ENCODE data around the gene OIP5.

OIP5 gene

DNA sequence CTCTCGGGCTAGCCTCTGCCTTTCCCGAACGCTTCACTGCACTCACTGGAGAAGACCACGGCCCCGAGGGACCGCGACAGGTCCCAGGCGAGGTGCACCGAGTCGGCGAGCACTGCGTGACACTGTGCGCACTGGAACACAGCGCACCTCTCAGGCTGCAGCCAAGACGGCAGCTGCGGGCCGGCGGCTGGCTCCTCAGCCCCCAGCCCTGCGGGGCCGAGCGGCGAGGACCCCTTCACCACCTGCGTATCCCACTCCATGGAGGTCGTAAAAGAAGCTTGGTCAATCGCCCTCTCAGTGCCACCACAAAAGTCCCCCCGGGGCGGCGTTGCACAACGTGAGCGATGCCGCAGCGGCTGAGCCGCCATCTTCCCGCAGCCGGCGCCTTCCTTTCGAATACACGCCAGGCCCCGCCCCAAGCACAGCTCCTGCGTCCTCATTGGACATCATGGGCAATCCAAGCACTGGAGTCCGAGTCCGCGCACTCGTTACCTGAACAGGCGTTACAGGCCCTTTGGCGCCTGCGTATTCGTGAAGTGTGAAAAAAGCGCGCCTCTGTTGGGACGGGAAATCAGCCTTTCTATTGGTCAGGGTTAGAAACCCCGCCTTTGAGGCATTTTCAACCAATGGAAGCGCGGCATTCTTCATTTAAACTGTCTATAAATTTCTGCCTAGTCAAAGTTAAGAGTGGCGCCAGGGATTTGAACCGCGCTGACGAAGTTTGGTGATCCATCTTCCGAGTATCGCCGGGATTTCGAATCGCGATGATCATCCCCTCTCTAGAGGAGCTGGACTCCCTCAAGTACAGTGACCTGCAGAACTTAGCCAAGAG lies at the start of gene OIP5, which contains the start of gene NUSAP1:
OIP5 (minus strand) TSS at position 398 of the 832 bp plus-strand sequence; CDS start at position 368, 30 bp downstream.
NUSAP1 (plus strand) TSS at position 688 of the 832 bp plus-strand sequence; CDS start at position 765, 77 bp downstream.
- H3K4me3 ChIP-seq (ENCODE audit: low read length) = peak within 1 kb of the TSS; percentile 88
- no peaks in the 10 kb centered on the region for H3K27me3 ChIP-seq (ENCODE audit: insufficient read depth, low read length)

DNA sequence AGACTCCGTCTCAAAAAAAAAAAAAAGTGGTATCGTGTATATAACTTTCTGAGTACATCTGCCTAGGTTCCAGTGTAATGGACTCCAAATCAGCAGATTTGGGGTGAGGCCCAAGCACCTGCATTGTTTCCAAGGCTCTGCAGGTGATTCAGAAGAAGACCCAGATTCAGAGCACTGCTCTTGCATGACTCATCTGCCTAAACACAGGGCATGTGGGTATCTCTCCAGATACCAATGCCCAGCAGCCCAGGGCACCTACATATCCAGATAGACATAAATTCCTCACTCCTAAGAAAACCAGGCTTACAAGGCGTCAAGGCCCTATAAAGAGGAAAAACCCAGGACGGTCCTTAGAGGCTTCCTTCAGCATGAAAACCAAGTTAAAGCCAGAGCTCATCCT lies 45.6 kb upstream of the OIP5 start:
- no peaks in the 10 kb centered on the region for H3K4me1 ChIP-seq (ENCODE audit: insufficient read depth, low read length)
- peaks cover 66% of the 10 kb centered on the region for H3K36me3 ChIP-seq (ENCODE audit: insufficient read depth, low read length)
- no peaks in the 10 kb centered on the region for H3K27me3 ChIP-seq (ENCODE audit: insufficient read depth, low read length)
- H3K9me3 ChIP-seq (ENCODE audit: low read length) = peaks cover 4% of the 10 kb centered on the region
- H3K4me3 ChIP-seq (ENCODE audit: low read length) = no peak overlapping the region
- H2AFZ ChIP-seq (ENCODE audit: low read depth, low read length) = no peak overlapping the region

More for the DNA sequence above, at the start of gene OIP5, which contains the start of gene NUSAP1:
- Histone ChIP-seq H3K4me1 (ENCODE audit: insufficient read depth, low read length) (peaks cover 13% of the 10 kb centered on the region), H2AFZ (ENCODE audit: low read depth, low read length) (peak within 1 kb of the TSS; percentile 92), H3K36me3 (ENCODE audit: insufficient read depth, low read length) (peaks cover 7% of the 10 kb centered on the region), H3K9me3 (ENCODE audit: low read length) (no peaks in the 10 kb centered on the region)

DNA sequence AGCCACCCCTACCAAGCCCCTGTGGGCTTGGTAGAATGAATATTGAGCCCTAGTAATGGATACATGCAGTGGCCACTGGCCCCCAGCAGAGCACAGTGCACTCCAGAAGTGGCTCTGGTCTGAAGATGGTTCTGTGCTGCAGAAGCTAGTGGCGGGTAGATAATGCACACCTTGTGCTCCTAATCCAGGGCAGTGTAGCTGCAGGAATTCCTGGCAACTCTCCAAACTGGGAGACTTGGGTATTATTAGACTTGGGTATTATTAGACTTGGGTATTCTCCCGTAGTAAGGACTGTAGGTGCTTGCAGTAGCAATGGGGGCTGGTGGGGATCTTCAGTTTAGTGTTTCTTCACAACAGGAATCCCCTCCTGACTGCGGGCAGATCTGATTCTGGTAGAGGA lies 35.0 kb upstream of the OIP5 start:
- Histone ChIP-seq H3K36me3 (ENCODE audit: insufficient read depth, low read length) (peaks cover 83% of the 10 kb centered on the region), H3K9me3 (ENCODE audit: low read length) (no peaks in the 10 kb centered on the region), H3K27me3 (ENCODE audit: insufficient read depth, low read length) (no peaks in the 10 kb centered on the region), H3K4me3 (ENCODE audit: low read length) (no peak overlapping the region), H2AFZ (ENCODE audit: low read depth, low read length) (no peak overlapping the region), H3K4me1 (ENCODE audit: insufficient read depth, low read length) (no peaks in the 10 kb centered on the region)

DNA sequence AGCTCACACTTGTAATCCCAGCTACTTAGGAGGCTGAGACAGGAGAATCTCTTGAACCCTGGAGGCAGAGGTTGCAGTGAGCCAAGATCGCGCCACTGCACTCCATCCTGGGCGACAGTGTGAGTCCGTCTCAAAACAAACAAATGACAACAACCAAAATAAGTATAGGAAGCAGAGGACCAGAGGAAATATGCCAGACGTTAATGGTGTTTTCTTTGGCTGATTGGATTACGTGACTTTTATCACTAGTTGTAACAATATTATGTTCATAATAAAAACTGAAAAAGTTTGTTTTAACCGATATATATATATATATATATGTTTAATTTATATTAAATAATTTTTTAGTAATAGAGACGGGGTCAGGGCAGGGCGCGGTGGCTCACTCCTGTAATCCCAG lies 22.0 kb upstream of the OIP5 start:
- H3K9me3 ChIP-seq (ENCODE audit: low read length) = no peaks in the 10 kb centered on the region
- H3K4me3 ChIP-seq (ENCODE audit: low read length) = no peak overlapping the region
- H3K27me3 ChIP-seq (ENCODE audit: insufficient read depth, low read length) = no peaks in the 10 kb centered on the region
- no peaks in the 10 kb centered on the region for H3K4me1 ChIP-seq (ENCODE audit: insufficient read depth, low read length)
- H2AFZ ChIP-seq (ENCODE audit: low read depth, low read length) = no peak overlapping the region
- peaks cover 70% of the 10 kb centered on the region for H3K36me3 ChIP-seq (ENCODE audit: insufficient read depth, low read length)

DNA sequence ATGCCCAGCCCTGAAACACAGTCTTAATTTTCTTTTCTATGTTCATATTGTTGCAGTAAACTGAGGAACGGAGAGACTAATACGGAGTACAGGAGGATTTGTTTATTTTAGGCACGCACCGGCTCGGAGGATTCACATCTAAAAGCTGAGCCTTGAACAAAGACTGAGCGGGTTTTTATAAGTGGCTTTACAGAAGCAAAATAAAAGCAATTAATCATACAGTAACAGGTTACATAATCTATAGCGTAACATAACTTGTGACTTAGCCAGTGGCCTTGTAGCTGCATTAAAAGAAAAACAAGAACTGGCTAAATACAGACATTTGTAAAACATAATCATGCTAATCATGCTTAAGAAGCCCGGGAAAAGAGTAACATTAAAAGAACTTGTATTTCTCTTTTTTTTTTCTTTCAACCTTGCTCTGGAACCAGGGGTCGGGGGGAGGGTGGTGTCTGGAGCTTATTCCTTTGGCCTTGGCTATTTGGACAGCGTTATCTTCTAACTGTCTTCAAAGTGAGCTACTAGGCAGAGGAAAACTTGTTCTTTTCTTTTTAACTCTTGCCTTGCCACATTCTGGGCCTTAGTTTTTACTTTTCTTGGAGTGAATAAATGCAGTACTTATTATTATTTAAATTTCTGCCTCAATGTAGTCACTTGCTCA lies 17.8 kb upstream of the OIP5 start:
- Histone ChIP-seq H3K4me1 (ENCODE audit: insufficient read depth, low read length) (no peaks in the 10 kb centered on the region), H3K9me3 (ENCODE audit: low read length) (no peaks in the 10 kb centered on the region), H2AFZ (ENCODE audit: low read depth, low read length) (no peak overlapping the region), H3K27me3 (ENCODE audit: insufficient read depth, low read length) (no peaks in the 10 kb centered on the region), H3K4me3 (ENCODE audit: low read length) (no peak overlapping the region), H3K36me3 (ENCODE audit: insufficient read depth, low read length) (peaks cover 75% of the 10 kb centered on the region)

DNA sequence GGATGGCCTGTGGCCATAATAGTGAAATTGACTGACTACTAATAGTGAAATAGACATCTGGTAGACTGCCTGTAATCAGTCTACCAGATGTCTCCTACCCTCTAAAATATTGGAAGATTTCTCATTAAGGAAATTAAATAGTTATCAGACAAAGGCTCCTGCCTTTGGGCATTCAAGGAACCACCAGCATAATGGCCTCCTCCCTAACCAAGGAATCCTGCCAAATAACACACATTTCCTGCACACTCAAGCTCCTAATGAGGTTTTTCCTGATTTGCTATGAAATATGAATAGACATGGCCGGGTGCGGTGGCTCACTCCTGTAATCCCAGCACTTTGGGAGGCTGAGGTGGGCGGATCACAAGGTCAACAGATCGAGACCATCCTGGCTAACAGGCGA lies 14.8 kb upstream of the OIP5 start:
- no peaks in the 10 kb centered on the region for H3K27me3 ChIP-seq (ENCODE audit: insufficient read depth, low read length)
- peaks cover 75% of the 10 kb centered on the region for H3K36me3 ChIP-seq (ENCODE audit: insufficient read depth, low read length)
- H3K9me3 ChIP-seq (ENCODE audit: low read length) = no peaks in the 10 kb centered on the region
- H3K4me1 ChIP-seq (ENCODE audit: insufficient read depth, low read length) = no peaks in the 10 kb centered on the region
- no peak overlapping the region for H2AFZ ChIP-seq (ENCODE audit: low read depth, low read length)
- no peak overlapping the region for H3K4me3 ChIP-seq (ENCODE audit: low read length)

DNA sequence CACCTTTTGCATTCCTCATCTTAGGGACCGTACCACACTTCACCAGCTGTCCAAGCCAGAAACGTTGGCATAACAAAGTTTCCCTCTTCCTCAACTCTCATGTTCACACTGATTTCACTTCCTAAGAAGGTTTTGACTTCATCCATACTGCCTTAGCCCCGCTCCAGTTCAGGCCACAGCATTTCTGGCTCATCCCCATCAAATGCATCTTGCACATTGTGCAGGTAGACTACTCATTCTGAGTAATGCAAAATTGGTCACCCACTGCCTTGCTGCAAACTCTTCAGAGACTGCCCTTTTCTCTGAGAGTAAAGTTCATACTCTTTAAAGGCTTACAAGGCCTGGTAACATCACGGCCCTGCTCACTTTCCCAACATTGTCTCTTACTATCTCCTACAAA lies 9.1 kb upstream of the OIP5 start:
- Histone ChIP-seq H3K27me3 (ENCODE audit: insufficient read depth, low read length) (no peaks in the 10 kb centered on the region), H3K4me1 (ENCODE audit: insufficient read depth, low read length) (no peaks in the 10 kb centered on the region), H2AFZ (ENCODE audit: low read depth, low read length) (no peak overlapping the region), H3K4me3 (ENCODE audit: low read length) (no peak overlapping the region), H3K9me3 (ENCODE audit: low read length) (no peaks in the 10 kb centered on the region), H3K36me3 (ENCODE audit: insufficient read depth, low read length) (peaks cover 65% of the 10 kb centered on the region)

DNA sequence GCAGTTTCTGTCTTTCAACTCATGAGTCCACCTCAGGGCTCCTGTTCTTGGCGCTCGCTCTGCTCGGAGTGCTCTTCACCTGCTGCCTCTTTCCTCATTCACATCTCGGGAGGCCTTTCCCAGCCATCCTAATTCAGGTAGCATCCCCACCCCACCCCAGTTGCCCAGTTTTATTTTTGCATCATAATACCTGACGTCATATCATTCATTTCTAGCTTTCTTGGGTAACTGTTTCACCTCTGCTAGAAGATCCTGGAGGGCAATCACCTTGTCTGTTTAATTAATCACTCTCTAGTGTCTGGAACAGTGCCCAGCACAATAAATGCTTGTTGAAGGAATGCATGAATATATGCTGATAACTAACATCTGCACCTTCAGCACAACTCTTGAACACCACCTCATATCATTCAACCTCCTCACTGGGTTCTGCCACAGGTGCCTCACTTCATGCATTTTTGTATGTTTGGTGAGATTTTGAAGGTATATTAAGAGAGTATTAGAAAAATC lies 7.9 kb upstream of the OIP5 start:
- no peaks in the 10 kb centered on the region for H3K27me3 ChIP-seq (ENCODE audit: insufficient read depth, low read length)
- no peak overlapping the region for H3K4me3 ChIP-seq (ENCODE audit: low read length)
- H3K36me3 ChIP-seq (ENCODE audit: insufficient read depth, low read length) = peaks cover 57% of the 10 kb centered on the region
- no peaks in the 10 kb centered on the region for H3K9me3 ChIP-seq (ENCODE audit: low read length)
- H2AFZ ChIP-seq (ENCODE audit: low read depth, low read length) = no peak overlapping the region
- H3K4me1 ChIP-seq (ENCODE audit: insufficient read depth, low read length) = no peaks in the 10 kb centered on the region

DNA sequence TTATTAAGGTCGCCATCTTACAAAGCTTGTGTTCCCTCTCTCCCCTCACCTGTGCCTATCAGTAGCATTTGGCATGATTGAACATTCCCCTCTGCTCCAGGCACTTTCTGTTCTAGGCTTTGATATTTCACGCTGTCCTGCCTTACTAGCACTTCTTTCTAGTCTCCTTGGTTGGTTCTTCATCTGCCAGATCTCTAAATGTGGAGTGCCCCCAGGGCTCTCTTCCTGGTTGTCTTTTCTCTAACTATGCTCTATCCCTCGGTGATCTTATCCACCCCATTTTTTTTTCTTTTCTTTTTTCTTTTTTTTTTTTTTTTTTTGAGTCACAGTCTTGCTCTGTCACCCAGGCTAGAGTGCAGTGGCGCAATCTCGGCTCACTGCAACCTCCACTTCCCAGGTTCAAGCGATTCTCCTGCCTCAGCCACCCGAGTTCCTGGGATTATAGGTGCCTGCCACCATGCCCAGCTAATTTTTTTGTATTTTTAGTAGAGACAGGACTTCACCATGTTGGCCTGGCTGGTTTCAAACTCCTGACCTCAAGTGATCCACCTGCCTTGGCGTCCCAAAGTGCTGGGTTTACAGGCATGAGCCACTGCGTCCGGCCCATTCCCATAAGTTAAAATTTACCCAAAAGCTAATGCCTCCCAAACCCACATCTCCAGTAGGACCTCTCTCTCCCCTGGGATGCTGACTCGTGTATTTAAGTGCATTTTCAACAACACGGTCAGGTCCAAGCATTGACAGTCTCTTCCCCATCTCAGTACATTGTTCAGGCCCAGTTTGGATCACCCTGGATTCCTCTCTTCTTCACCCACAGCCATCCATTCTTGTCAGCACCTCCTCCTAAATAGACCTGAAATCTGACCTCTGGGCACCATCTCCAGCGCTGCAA lies 5.5 kb upstream of the OIP5 start:
- Histone ChIP-seq H3K4me1 (ENCODE audit: insufficient read depth, low read length) (peaks cover 5% of the 10 kb centered on the region), H2AFZ (ENCODE audit: low read depth, low read length) (no peak overlapping the region), H3K36me3 (ENCODE audit: insufficient read depth, low read length) (peaks cover 43% of the 10 kb centered on the region), H3K9me3 (ENCODE audit: low read length) (no peaks in the 10 kb centered on the region), H3K27me3 (ENCODE audit: insufficient read depth, low read length) (no peaks in the 10 kb centered on the region), H3K4me3 (ENCODE audit: low read length) (no peak overlapping the region)

DNA sequence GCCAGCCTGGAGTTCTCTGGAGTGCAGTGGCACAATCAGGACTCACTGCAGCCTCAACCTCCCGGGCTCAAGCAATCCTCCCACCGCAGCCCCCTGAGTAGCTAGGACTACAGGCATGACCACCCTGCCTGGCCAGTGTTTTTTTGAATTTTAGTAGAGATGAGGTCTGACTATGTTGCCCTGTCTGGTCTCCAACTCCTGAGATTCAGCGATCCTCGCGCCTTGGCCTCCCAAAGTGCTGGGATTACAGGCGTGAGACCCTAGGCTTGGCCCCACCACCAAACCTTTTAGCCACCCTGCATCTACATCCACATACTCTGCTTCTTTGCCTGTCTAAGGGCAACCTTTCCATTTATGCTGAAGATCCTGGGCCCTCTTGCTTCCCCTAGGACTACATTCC lies 4.7 kb upstream of the OIP5 start:
- Histone ChIP-seq H3K4me1 (ENCODE audit: insufficient read depth, low read length) (peaks cover 5% of the 10 kb centered on the region), H3K36me3 (ENCODE audit: insufficient read depth, low read length) (peaks cover 36% of the 10 kb centered on the region), H2AFZ (ENCODE audit: low read depth, low read length) (no peak overlapping the region), H3K27me3 (ENCODE audit: insufficient read depth, low read length) (no peaks in the 10 kb centered on the region), H3K4me3 (ENCODE audit: low read length) (no peak overlapping the region), H3K9me3 (ENCODE audit: low read length) (no peaks in the 10 kb centered on the region)

DNA sequence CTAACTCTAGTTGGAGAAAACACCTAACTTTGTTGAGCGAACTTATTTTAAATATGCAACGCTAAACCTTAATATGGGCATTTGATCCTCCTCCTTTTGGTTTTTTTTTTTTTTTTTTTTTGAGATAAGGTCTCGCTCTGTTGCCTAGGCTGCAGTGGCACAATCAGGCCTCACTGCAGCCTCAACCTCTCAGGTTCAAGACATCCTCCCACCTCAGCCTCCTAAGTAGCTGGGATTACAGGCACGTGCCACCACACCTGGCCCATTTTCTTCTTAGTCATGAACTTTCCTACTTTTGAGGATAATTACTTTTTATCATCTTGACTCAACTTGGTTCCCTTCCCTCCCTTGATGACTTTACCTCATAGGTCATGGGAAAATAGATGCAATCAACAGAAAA lies 4.2 kb upstream of the OIP5 start:
- H3K36me3 ChIP-seq (ENCODE audit: insufficient read depth, low read length) = peaks cover 31% of the 10 kb centered on the region
- no peaks in the 10 kb centered on the region for H3K9me3 ChIP-seq (ENCODE audit: low read length)
- peaks cover 7% of the 10 kb centered on the region for H3K4me1 ChIP-seq (ENCODE audit: insufficient read depth, low read length)
- H2AFZ ChIP-seq (ENCODE audit: low read depth, low read length) = no peak overlapping the region
- no peak overlapping the region for H3K4me3 ChIP-seq (ENCODE audit: low read length)
- H3K27me3 ChIP-seq (ENCODE audit: insufficient read depth, low read length) = no peaks in the 10 kb centered on the region

DNA sequence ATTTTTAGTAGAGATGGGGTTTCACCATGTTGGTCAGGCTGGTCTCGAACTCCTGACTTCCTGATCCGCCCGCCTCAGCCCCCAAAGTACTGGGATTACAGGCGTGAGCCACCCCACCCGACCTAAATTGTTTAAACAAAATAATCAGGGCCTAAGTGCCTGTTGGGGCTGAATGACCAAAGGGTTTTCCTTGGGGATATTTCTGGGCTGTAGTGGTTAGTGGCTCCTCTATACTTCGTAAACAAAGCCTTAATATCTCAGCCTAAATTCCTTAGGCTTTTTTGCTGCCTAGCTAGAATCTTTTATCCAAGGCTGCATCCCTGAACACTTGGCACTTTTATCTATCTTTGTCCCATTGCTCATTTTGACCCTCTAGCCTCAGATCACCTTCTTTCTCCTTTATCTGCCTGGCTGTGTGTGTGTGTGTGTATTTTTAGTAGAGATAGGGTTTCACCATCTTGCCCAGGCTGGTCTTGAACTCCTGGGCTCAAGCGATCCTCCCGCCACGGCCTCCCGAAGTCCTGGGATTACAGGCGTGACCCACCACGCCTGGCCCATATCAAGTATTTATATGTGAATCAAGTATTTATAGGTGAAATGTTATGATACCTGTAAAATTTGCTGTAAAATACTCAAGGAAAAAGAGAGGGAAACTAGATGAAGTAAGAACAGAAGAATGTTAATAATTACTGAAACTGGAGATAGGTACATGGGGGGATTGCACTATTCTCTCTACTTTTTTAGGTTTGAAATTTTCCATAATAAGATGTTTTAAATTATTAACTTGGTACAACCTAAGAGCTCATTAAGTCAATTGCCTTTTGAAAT lies 2.1 kb upstream of the OIP5 start:
- Histone ChIP-seq H3K4me1 (ENCODE audit: insufficient read depth, low read length) (peaks cover 13% of the 10 kb centered on the region), H3K9me3 (ENCODE audit: low read length) (no peaks in the 10 kb centered on the region), H3K4me3 (ENCODE audit: low read length) (peak overlapping the region; percentile 88), H3K27me3 (ENCODE audit: insufficient read depth, low read length) (no peaks in the 10 kb centered on the region), H2AFZ (ENCODE audit: low read depth, low read length) (no peak overlapping the region), H3K36me3 (ENCODE audit: insufficient read depth, low read length) (peaks cover 14% of the 10 kb centered on the region)

Data from neuron (in vitro differentiated cells).